Measurements from ENCODE around the gene CDH20. TPM values are rescaled to one million over a fixed set of nuclear protein-coding genes. Genes with fewer than 3 reads are reported as not detected.

The CDH20 gene
- total RNA-seq, 2 experiments from 2014 or later: not detected

DNA sequence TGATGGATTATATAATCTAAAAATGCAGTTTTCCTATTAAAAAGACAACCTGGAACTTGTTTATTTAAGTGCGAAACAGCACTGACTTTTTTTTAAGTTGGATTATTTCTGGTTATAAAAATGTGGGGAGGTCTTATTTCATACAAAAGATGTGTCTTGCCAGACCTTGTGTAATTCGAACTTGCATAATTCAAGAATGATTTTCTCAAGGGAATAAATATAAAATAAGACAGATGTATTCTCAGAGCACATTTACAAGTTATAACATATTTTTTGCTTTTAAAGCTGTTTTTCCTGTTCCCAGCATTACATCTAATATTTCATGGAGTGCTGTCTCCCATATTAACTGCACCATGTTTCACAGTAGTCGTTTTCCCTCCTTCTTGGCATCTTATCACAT is 263.1 kb downstream of the CDH20 start:
- CTCF ChIA-PET: no interaction called here
- intact Hi-C loops (cut with micrococcal nuclease): no loop called here
- Mint-ChIP-seq H3K9me3 (no peaks in the 10 kb centered on the region), H3K4me3 (no peak overlapping the region), H3K4me1 (ENCODE audit: low read depth) (no peaks in the 10 kb centered on the region), H3K27ac (no peak overlapping the region), H3K27me3 (peaks cover 9% of the 10 kb centered on the region), H3K36me3 (ENCODE audit: low read depth) (no peaks in the 10 kb centered on the region)
- TF ChIP-seq, protein P1, sequence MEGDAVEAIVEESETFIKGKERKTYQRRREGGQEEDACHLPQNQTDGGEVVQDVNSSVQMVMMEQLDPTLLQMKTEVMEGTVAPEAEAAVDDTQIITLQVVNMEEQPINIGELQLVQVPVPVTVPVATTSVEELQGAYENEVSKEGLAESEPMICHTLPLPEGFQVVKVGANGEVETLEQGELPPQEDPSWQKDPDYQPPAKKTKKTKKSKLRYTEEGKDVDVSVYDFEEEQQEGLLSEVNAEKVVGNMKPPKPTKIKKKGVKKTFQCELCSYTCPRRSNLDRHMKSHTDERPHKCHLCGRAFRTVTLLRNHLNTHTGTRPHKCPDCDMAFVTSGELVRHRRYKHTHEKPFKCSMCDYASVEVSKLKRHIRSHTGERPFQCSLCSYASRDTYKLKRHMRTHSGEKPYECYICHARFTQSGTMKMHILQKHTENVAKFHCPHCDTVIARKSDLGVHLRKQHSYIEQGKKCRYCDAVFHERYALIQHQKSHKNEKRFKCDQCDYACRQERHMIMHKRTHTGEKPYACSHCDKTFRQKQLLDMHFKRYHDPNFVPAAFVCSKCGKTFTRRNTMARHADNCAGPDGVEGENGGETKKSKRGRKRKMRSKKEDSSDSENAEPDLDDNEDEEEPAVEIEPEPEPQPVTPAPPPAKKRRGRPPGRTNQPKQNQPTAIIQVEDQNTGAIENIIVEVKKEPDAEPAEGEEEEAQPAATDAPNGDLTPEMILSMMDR (IDR thresholded peaks at IDR 0.05): no peak
- DNase-seq (no peak), ATAC-seq (no peak)
- POLR2A ChIA-PET: interaction anchor here (0.6 kb wide), 1 partner anchor 885 kb away, joined by 3 read pairs; no protein-coding TSS in a partner anchor

DNA sequence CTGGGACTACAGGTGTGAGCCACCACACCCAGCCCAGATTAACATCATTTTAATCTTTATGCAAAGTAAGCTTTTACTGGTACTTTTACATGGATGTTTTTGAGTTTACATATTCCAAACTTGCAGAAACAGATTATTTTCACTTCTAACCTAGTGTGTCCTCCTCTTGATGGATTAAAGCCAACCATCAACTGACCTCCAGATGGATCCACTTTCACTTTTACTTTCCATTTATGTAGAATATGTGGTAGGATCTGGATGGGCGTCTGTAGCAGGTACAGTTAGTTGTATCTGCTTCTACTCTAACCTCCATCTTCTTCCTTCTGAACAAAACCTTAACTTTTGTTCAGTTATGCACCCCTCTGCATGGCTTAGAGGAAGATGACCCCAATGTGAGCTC is 264.1 kb downstream of the CDH20 start:
- ATAC-seq: no peak
- Mint-ChIP-seq H3K4me1 (ENCODE audit: low read depth) (no peaks in the 10 kb centered on the region), H3K36me3 (ENCODE audit: low read depth) (no peaks in the 10 kb centered on the region), H3K27ac (no peak overlapping the region), H3K9me3 (no peaks in the 10 kb centered on the region), H3K27me3 (peaks cover 12% of the 10 kb centered on the region), H3K4me3 (no peak overlapping the region)
- TF ChIP-seq, protein P1 (IDR thresholded peaks at IDR 0.05): no peak
- intact Hi-C loops (cut with micrococcal nuclease): no loop called here
- DNase-seq: no peak
- POLR2A ChIA-PET: no interaction called here
- CTCF ChIA-PET: interaction anchor here (0.8 kb wide), 1 partner anchor 534 kb away, joined by 3 read pairs; no protein-coding TSS in a partner anchor

DNA sequence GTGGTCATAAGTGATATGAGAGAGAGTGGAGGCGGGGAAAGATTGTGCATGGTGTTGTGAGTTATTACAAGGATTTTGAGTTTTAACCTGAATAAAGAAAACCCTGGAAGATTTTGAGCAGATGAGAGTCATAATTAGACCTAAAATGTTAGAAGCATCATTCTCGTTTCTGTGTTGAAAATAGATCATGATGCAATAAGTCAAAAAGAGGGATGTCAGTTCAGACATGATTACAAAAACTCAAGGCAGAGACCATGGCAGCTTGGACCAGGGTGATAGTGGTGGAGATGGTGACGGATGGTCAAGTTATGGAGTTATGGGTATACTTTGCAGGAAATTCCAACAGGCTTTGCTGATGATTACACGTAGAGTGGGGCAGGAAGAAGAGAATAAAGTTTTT is 267.2 kb downstream of the CDH20 start:
- intact Hi-C loops (cut with micrococcal nuclease): no loop called here
- no peaks in the 10 kb centered on the region for H3K9me3 Mint-ChIP-seq
- no peaks in the 10 kb centered on the region for H3K36me3 Mint-ChIP-seq (ENCODE audit: low read depth)
- no peaks in the 10 kb centered on the region for H3K4me1 Mint-ChIP-seq (ENCODE audit: low read depth)
- TF ChIP-seq, protein P1 (IDR thresholded peaks at IDR 0.05): no peak
- no peak for DNase-seq
- H3K27me3 Mint-ChIP-seq: peaks cover 22% of the 10 kb centered on the region
- H3K27ac Mint-ChIP-seq: no peak overlapping the region
- ChIA-PET CTCF (no interaction called here), POLR2A (no interaction called here)
- no peak for ATAC-seq
- no peak overlapping the region for H3K4me3 Mint-ChIP-seq

DNA sequence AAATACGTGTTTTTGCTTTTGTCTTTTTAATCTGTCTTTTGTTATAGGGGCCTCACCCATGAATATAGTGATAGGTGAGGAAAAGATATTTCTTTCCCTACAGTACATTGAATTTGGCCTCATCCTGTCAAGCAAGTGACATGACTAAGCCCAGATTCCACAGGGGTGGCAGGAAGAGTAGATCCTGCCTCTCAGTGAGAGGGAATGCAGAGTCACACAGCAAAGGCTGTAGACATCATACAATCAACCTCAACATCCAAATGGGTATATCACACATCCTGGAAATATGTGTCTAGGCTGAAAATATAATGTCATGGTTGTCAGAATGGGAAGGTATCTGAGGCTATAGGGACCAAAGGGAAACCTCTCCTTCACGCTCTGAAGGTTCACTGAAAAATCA is 269.6 kb downstream of the CDH20 start:
- CTCF ChIA-PET: no interaction called here
- intact Hi-C loops (cut with micrococcal nuclease): no loop called here
- H3K27ac Mint-ChIP-seq: no peak overlapping the region
- POLR2A ChIA-PET: no interaction called here
- no peaks in the 10 kb centered on the region for H3K9me3 Mint-ChIP-seq
- no peak for ATAC-seq
- TF ChIP-seq, protein P1 (IDR thresholded peaks at IDR 0.05): no peak
- DNase-seq: no peak
- H3K4me3 Mint-ChIP-seq: no peak overlapping the region
- peaks cover 27% of the 10 kb centered on the region for H3K27me3 Mint-ChIP-seq
- H3K4me1 Mint-ChIP-seq (ENCODE audit: low read depth): no peaks in the 10 kb centered on the region
- H3K36me3 Mint-ChIP-seq (ENCODE audit: low read depth): no peaks in the 10 kb centered on the region

Data from activated CD8-positive, alpha-beta T cell treated with anti-CD3 and anti-CD28 coated beads for 36 hours (primary cell).